HCT116 (cell line): ENCODE results near the gene CDRT15. TPM values are rescaled to one million over a fixed set of nuclear protein-coding genes. Genes with fewer than 3 reads are reported as not detected.
"Not testable (repeated sequence)": the region's sequence is repeated elsewhere in the genome, so short reads cannot be mapped to it uniquely, and the experiment has no call there.

ENCODE experiments used
- ATAC-seq: fragments of 200-7000 bp; cut with Tn5 transposase; 2 replicates; pipeline ENCODE4 v1.9.1; 2020; ENCODE audit warnings: mild to moderate bottlenecking, moderate library complexity
- BruUV-seq: library from RNA; stranded (reverse); fragments of 400-500 nt; replicated peaks from 2 replicates; lab custom pipeline; 2021; lab: Mats Ljungman, UMichigan
- CTCF ChIA-PET: fragments of 300-600 bp; sonication (Branson Sonifier 250); formaldehyde crosslinking; loops from one replicate; lab custom pipeline; 2021; ENCODE audit warnings: antibody characterized with exemption; lab: Charles Lee
- POLR2A ChIA-PET: fragments of 300-600, 350-600 bp; sonication (Branson Sonifier 250); formaldehyde crosslinking; loops from one replicate; lab custom pipeline; 2021; ENCODE audit warnings: antibody characterized with exemption; lab: Charles Lee
- RAD21 ChIA-PET, 2 experiments: fragments of 300-600 bp; sonication (Branson Sonifier 250); formaldehyde crosslinking; loops; one replicate each; lab custom pipeline; 2023; ENCODE audit warnings: low total read pairs in 2 of 2; ENCODE audit not compliant: uncharacterized antibody in 2 of 2, unreplicated experiment in 2 of 2, low non-redundant PET in 1 of 2; lab: Charles Lee
- DNase-seq: peaks from one replicate; pipeline ENCODE4 v3.0.0-alpha.2; 2010; ENCODE audit warnings: low read depth, low spot score
- H2AFZ ChIP-seq: fragments of 200-600 bp; shearing (Covaris generic), sonication (generic); 2 replicates; pipeline ENCODE4 v1.6.1; 2017; ENCODE audit warnings: low read depth, mixed run types, mixed read lengths, antibody characterized with exemption, low read length; ENCODE audit not compliant: poor library complexity, severe bottlenecking
- H3K27ac ChIP-seq: 2 replicates; pipeline ENCODE4 v1.5.1; 2012; ENCODE audit warnings: low read depth, low read length
- H3K27me3 ChIP-seq: fragments of 200-600 bp; sonication (generic); 2 replicates; pipeline ENCODE4 v1.6.1; 2016; ENCODE audit warnings: mixed run types, low read length, mixed read lengths; ENCODE audit not compliant: insufficient read depth
- H3K36me3 ChIP-seq, 2 experiments: fragments of 200-500 bp in 1 of 2; fragments of 200-600 bp in 1 of 2; sonication (Bioruptor generic) in 1 of 2; sonication (generic) in 1 of 2; 2 replicates each; pipeline versions ENCODE4 v1.5.1 to v1.6.1; 2014 to 2016; ENCODE audit warnings: low read length in 2 of 2, inconsistent platforms in 1 of 2, mixed read lengths in 1 of 2, mixed run types in 1 of 2; ENCODE audit not compliant: insufficient read depth in 2 of 2, control insufficient read depth in 1 of 2
- H3K4me1 ChIP-seq, 2 experiments: fragments of 200-600 bp in 1 of 2; sonication (generic) in 1 of 2; 2 replicates each; pipeline versions ENCODE4 v1.5.1 to v1.6.1; 2012 to 2017; ENCODE audit warnings: low read length in 2 of 2, inconsistent platforms in 1 of 2, mild to moderate bottlenecking in 1 of 2, mixed read lengths in 1 of 2, mixed run types in 1 of 2, moderate library complexity in 1 of 2; ENCODE audit not compliant: insufficient read depth in 2 of 2, control insufficient read depth in 1 of 2
- H3K4me2 ChIP-seq: fragments of 200-600 bp; sonication (generic); 2 replicates; pipeline ENCODE4 v1.6.1; 2017; ENCODE audit warnings: mixed run types, low read length, mixed read lengths
- H3K4me3 ChIP-seq, 2 experiments: fragments of 200-600 bp in 1 of 2; sonication (generic) in 1 of 2; replicated peaks in 1 of 2; 2 replicates each; pipeline ENCODE4 v1.5.1; 2011 to 2016; ENCODE audit warnings: low read length in 2 of 2, control low read depth in 1 of 2, low read depth in 1 of 2, mild to moderate bottlenecking in 1 of 2, mixed read lengths in 1 of 2, mixed run types in 1 of 2
- H3K79me2 ChIP-seq: fragments of 200-600 bp; sonication (generic); 2 replicates; pipeline ENCODE4 v1.6.1; 2017; ENCODE audit warnings: mild to moderate bottlenecking, mixed run types, low read length, moderate library complexity, mixed read lengths; ENCODE audit not compliant: insufficient read depth
- H3K9ac ChIP-seq: fragments of 200-600 bp; sonication (generic); 2 replicates; pipeline ENCODE4 v1.6.1; 2016; ENCODE audit warnings: low read length, mixed read lengths
- H3K9me2 ChIP-seq: fragments of 200-600 bp; sonication (generic), shearing (Covaris generic); 2 replicates; pipeline ENCODE4 v1.6.1; 2017; ENCODE audit warnings: mixed run types, mild to moderate bottlenecking, moderate library complexity; ENCODE audit not compliant: insufficient read depth
- H3K9me3 ChIP-seq, 2 experiments: fragments of 200-500 bp in 1 of 2; fragments of 200-600 bp in 1 of 2; sonication (Bioruptor generic) in 1 of 2; sonication (generic) in 1 of 2; 2 replicates each; pipeline ENCODE4 v1.6.1; 2014 to 2017; ENCODE audit warnings: low read length in 2 of 2, mixed read lengths in 2 of 2, inconsistent platforms in 1 of 2, low read depth in 1 of 2, mild to moderate bottlenecking in 1 of 2, mixed run types in 1 of 2, moderate library complexity in 1 of 2; ENCODE audit not compliant: control insufficient read depth in 1 of 2, insufficient read depth in 1 of 2
- H4K20me1 ChIP-seq: fragments of 200-600 bp; sonication (generic), shearing (Covaris generic); 2 replicates; pipeline ENCODE4 v1.6.1; 2017; ENCODE audit warnings: mixed run types, mild to moderate bottlenecking, moderate library complexity; ENCODE audit not compliant: insufficient read depth
- CTCF ChIP-seq, 3 experiments: fragments of 200-600 bp in 1 of 3; sonication (generic) in 1 of 3; IDR thresholded peaks in 2 of 3; conservative IDR thresholded peaks in 1 of 3; 2 replicates each; pipeline ENCODE4 v1.5.1; 2012 to 2017; ENCODE audit warnings: low read depth in 2 of 3, low read length in 2 of 3, antibody characterized with exemption in 1 of 3, borderline replicate concordance in 1 of 3, control low read depth in 1 of 3, mild to moderate bottlenecking in 1 of 3, mixed read lengths in 1 of 3, mixed run types in 1 of 3, moderate library complexity in 1 of 3; ENCODE audit not compliant: insufficient read depth in 1 of 3
- MAX ChIP-seq: IDR thresholded peaks from 2 replicates; pipeline ENCODE4 v1.6.1; 2012
- intact Hi-C: fragments of 100-400 bp; cut with micrococcal nuclease; formaldehyde crosslinking; loops from 2 replicates; pipeline ENCODE4 v1.10.0; 2022
- total RNA-seq: library from RNA; stranded (reverse); gene quantifications from one replicate; pipeline ENCODE4 v1.2.1, GENCODE V29; 2021; ENCODE audit not compliant: unreplicated experiment

The CDRT15 gene
- total RNA-seq, 1 experiment from 2014 or later, result not detected

- Histone ChIP-seq H3K9me2 (no peaks in the 10 kb centered on the region), H3K27ac (no peak overlapping the region), H3K4me3 (no peak overlapping the region), H2AFZ (no peak overlapping the region), H3K36me3 (no peaks in the 10 kb centered on the region), H3K4me2 (no peak overlapping the region), H3K4me1 (no peaks in the 10 kb centered on the region), H4K20me1 (no peaks in the 10 kb centered on the region), H3K27me3 (no peaks in the 10 kb centered on the region), H3K79me2 (no peaks in the 10 kb centered on the region), H3K9me3 (no peaks in the 10 kb centered on the region), H3K9ac (no peak overlapping the region)
- DNase-seq (no peak), ATAC-seq (peak; percentile 82)
- CTCF ChIA-PET, result no interaction called here
- intact Hi-C loops, result no loop called here
- BruUV-seq, result no TSS peak
- TF ChIP-seq MAX, result no peak
- TF ChIP-seq CTCF (IDR thresholded peaks at IDR 0.05 in 2 of 3, conservative IDR thresholded peaks at IDR 0.05 in 1 of 3; ENCODE audit: borderline replicate concordance in 1 of 3, insufficient read depth in 1 of 3, low read depth in 2 of 3, low read length in 2 of 3), result peak in 2 of 3 experiments; percentile 48 to 55; a peak in 4 of 6 replicates
- POLR2A ChIA-PET, result no interaction called here
- RAD21 ChIA-PET, result no interaction called here
Measured at GRCh38 chr17:14196377-14196997, 40.2 kb downstream of the CDRT15 start.

GRCh38 chr17:14192636-14193344 is 43.9 kb downstream of the CDRT15 start:
- H3K9me3 ChIP-seq, H2AFZ ChIP-seq, H3K9me2 ChIP-seq, ATAC-seq, RAD21 ChIA-PET, H3K79me2 ChIP-seq, CTCF ChIA-PET, intact Hi-C loops, H3K36me3 ChIP-seq, DNase-seq, H3K4me3 ChIP-seq, H3K27ac ChIP-seq, H4K20me1 ChIP-seq, BruUV-seq, H3K4me2 ChIP-seq, H3K27me3 ChIP-seq, POLR2A ChIA-PET, H3K9ac ChIP-seq, H3K4me1 ChIP-seq: not testable (repeated sequence)

- H3K4me2 ChIP-seq, H3K4me1 ChIP-seq, H2AFZ ChIP-seq, H3K27ac ChIP-seq, CTCF ChIA-PET, H3K9ac ChIP-seq, BruUV-seq, RAD21 ChIA-PET, H3K27me3 ChIP-seq, H3K79me2 ChIP-seq, intact Hi-C loops, H4K20me1 ChIP-seq, POLR2A ChIA-PET, H3K9me3 ChIP-seq, H3K36me3 ChIP-seq, H3K9me2 ChIP-seq, DNase-seq, ATAC-seq, H3K4me3 ChIP-seq: not testable (repeated sequence)
Measured at GRCh38 chr17:14192039-14192438, 44.6 kb downstream of the CDRT15 start.
